NCI-H2081 treated with DMSO at 0.1 percent for 48 hours (cell line): ENCODE measurements around the gene IRF8.
"Not testable (repeated sequence)": the region's sequence is repeated elsewhere in the genome, so short reads cannot be mapped to it uniquely, and the experiment has no call there.

Experiments
- DNase-seq: peaks from one replicate; lab custom pipeline; 2025; lab: John Stamatoyannopoulos, UW

The IRF8 gene

DNA sequence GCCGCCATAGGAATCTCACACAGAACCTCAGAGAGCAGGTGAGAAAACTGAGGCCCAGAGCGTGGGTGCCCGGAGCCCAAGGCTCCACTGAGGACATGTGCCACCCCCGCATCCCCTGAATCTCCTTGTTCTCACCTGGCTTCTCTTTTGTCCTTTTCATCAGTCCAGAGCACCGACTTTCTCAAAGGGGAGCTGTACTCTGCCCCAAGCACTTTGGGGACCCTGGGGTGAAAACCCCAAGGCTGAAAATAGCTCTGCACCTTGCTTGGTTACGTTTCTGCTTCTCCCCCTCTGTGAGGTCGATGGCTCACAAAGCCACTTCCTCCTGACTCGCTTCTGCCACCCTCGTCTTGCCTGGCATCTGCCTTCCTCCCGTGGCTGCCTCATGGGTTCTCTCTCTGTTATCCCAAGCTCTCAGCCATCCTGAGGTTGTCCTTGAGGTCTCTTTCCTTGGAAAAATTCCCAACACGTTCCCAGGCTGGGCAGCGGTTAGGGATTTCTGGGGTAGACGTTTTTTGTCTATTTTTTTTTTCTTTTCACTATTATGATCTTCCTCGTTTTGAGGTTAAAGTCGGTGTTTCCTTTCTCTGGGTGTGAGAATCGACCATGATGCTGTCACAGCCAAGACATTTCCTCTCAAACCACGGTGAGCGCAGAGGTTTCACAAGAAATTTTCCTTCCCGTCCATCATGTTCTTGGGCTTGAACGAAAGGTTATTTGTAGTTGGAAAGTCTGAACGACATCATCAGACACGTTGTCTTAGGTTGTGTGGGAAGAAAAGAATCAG, 37.2 kb downstream of the IRF8 start:
- no peak for DNase-seq

DNA sequence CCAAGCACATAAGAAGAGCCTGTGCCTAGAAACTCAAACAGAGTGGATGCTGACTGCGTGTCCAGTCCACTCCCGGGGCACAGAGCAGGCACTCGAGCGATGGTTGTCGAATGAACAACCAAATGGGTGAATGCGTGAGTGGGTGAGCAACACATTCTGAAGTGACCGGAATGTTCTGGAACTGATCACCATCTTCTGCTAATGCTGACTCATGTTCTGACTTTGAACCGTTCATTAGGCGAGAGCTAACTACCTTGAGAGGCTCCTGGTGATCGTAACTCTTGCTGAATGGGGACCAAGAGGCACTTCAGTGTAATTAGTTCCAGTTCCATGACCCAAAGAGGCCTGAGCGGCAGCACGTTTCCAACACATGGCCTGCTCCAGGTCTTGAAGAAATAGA, 37.9 kb downstream of the IRF8 start:
- DNase-seq = no peak

DNA sequence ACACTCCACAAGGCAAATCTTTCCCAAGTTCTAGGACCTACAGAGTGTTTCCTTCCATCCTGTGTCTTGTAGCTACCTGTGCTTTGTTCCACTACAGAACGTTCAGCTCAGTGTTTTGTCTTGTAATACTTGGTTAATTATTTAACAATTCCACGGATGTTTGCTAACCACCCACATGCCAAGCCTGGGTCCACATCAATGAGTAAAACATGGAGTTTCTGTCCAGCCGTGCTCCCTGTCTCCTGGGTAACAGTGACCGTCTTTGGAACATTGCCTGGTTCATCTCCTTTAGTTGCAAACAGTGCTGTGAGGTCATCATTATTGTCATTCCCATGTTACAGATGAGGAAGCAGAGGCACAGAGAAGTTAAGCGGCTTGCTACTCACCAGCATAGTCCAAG, 41.3 kb downstream of the IRF8 start:
- no peak for DNase-seq

DNA sequence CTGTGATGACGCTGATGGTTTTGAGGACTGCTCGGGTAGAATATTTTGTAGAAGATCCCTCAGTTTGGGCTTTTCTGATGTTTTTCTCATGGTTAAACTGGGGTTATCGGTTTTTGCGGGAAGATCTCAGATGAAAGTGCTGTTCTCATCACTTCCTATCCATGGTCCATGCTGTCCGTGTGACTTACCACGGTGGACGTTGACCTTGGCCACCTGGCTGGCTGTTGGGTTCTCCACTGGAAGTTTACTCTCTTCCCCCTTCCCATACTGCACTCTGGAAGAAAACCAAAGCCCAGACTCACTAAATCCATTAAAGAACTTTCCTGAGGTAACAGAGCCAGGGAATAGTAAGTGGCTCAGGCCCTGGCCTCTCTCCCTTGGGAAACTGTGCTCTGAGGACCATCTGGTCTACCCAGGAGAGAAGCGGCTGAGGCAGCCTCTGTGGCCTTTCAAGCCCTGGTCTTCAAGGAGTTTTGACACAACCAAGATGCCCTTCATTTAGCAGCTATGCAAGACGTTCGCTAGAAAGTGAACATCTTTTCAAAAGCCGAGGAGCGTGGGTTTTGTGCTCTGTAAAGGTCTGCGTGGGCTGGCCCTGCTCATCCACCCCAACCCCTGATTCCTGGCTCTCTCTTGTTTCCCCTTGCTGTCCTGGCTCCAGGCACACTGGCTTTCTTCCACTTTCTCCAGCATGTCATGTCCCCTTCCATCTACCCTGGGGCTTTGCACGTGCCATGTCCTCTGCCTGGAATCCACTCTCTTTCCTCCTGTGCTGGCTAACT, 43.1 kb downstream of the IRF8 start:
- DNase-seq = no peak

DNA sequence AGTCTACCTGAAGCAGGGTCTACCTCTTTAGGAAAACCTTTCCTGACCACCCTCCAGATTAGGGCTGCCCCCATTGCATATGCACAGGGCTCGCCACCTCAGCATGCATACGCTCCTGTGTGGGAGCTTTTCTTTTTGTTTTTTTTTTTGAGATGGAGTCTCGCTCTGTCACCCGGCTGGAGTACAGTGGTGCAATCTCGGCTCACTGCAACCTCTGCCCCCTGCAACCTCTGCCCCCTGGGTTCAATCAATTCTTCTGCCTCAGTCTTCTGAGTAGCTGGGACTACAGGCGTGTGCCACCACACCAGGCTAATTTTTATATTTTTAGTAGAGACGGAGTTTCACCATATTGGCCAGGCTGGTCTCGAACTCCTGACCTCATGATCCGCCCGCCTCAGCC, 43.7 kb downstream of the IRF8 start:
- not testable (repeated sequence) for DNase-seq

DNA sequence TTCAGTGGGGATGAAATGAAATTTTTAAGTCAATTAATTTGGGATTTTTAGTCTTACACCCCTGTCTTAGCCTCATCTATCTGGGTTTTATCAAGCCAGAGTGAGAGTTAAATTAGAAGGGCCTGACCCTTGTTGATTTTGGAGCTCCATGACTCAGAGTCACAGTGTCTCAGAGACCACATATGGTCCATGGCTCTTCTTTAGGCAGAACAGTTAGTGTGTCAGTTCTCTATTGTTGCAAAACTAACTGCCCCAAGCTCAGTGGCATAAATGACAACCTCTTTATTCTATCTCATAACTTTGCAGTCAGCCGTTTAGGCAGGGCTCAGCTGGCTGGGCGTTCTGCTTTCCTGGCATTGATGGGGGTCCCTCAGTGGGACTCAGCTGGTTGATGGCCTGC, 44.7 kb downstream of the IRF8 start:
- no peak for DNase-seq

DNA sequence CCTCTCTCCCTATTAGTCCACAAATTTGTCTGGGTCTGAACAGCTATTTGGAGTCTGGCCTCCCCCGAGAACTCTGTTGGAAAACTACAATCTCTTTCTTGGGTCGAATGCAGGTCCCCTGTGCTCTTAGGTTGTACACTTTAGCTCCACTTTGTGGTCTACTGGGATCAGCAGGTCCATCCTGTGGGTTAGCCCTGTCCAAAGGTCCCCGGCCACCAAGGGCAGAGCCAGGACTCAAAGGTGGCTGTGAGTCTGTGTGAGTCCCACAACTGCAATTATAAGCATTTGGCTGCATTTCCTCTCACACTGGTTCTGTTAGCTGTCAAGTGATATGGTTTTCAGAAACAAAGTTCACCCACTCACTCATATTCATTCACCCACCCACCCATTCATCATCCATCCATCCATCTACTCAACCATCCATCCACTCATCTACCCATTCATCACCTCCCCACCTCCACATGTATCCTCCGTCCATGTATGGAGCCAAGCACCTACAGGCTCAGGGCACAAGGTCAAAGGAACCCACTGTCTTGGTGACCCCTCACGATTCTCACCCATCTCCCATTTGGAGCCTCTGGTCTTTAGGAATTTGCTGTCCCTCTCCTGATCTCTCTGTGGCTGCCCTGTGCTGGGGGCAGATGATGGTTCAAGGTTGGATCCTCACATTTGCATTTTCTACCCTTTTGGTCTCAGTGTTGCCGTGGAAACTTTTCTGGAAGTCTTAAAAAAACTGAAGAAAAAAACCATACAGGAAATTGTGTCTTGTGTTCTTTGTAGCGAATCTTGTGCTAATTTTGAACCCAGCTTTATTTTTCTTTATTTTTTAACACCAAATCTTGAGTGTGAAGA, 45.8 kb downstream of the IRF8 start:
- no peak for DNase-seq

DNA sequence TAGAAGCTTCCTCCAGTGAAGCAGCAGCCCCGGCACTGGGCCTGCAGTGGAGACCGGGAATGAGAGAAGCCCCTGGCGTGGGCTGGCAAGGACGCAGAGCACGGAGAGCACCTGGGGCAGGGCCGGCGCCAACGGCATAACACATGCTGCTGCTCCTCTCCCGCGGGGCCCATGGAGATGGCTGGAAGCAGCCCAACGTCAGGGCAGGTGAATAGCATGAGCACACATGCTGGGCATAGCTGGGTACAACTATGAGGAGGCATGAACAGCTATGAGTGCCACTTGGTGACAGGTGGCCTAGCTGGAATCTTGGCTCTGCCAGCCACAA, 46.4 kb downstream of the IRF8 start:
- DNase-seq = no peak

DNA sequence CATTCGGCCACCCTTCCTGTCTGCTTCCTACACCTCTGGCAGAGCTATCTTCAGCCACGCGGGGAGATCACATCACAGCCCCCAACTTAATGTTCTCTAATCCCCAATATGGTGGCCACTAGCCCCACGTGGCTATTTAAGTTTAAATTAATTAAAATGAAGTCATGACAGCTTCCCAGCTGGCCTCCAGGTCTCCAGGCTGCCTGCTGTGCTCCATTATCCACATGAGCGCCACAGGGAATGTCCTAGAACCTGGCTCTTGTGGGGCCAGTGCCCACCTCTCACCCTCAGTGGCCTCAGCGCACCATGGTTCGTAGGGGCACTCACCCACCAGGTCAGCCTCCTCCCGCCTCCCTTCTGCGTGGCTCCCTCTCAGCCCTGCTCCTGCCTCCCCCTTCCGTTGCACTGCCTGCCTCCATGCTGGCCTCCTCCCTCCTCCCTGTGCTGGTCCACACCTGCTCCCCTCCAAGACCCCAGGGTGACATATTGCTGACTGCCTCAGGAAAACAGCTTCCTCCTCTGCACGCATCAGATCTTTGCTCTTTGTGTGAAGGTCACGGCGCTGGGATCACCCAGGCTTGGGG, 47.7 kb downstream of the IRF8 start:
- DNase-seq = no peak

DNA sequence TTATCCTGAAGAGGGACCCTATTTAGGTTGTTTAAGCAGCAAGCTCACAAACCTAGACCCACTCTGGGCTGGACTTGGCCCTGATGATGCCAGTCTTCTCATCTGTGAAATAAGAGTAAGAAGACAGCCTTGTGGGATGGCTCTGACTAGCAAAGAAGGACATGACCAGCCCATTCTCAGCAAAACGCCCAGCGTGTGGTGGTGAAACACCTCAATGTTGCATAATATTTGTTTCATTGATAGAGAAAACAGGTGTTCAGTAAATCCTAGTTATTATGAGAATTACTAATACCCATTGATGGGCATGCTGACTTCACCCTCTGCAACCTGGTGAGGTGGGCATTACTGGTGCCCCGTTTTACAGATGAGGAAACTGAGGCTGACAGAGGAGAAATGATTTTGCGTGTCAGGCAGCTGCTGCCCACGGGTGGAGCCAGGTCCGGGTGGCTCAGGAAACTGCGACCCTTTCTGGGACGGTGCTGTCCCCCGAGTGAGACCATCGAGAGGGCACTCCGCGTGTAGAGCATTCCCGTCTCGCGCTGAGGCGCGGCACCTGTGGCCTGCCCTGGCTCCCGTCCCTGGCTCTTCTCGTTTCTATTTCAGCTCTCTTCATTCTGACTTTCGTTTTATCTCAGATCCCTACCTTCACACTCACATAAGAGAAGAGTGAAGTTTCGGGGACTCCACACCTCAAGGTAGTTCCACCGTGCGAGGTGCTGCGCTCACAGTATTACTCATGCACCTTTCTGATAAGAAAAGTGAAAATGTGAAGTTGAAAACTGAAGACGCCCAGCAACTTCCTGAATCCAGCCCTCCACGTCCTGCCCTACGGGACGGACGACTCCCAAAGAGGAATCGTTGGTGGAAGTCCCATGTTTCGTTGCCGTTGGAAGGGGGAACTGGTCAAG, 48.5 kb downstream of the IRF8 start:
- DNase-seq = no peak

DNA sequence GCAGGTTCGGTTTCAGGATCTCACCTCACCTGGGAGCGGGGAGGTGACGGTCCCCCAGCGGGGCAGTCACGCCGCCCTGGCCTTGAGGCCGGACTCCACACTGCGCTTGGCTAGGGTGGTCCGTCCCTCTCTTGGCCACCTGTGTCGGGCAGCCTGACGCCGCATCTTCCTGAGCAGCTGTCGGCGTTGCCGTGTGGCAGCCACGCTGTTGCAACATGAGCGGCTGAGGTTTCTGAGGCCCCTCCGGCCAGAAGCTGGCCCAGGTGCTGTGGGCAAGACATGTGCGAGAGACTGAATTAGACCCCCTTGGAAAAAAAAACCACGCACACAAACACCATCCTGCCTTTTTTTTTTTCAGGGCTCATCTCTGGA, 49.2 kb downstream of the IRF8 start:
- DNase-seq = no peak

DNA sequence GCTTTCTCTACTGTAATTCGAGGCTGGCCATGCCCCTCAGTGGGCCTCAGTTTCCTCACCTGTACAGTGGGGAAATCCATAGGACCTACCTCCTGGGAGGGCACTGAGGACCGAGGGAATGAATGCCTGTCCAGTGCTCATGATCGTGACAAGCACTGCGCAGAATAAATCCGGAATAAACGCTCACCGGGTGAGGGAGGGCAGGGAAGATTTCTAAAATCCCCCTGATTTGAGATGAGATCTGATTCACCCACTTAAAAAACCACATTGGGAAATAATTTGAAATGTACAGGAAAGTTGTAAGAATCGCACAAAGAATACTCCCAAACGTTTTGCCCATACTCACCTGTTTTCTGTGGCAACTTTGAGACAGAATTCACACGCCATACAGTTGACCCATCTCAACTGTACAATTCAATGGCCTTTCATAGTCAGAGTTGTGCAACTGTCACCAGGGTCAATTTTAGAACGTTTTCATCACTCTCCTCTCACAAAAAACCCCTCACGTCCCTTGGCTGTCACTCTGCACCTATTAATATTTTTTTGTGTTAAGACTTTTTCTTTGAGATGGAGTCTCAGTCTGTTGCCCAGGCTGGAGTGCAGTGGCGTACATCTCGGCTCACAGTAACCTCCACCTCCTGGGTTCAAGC, 49.8 kb downstream of the IRF8 start:
- no peak for DNase-seq

DNA sequence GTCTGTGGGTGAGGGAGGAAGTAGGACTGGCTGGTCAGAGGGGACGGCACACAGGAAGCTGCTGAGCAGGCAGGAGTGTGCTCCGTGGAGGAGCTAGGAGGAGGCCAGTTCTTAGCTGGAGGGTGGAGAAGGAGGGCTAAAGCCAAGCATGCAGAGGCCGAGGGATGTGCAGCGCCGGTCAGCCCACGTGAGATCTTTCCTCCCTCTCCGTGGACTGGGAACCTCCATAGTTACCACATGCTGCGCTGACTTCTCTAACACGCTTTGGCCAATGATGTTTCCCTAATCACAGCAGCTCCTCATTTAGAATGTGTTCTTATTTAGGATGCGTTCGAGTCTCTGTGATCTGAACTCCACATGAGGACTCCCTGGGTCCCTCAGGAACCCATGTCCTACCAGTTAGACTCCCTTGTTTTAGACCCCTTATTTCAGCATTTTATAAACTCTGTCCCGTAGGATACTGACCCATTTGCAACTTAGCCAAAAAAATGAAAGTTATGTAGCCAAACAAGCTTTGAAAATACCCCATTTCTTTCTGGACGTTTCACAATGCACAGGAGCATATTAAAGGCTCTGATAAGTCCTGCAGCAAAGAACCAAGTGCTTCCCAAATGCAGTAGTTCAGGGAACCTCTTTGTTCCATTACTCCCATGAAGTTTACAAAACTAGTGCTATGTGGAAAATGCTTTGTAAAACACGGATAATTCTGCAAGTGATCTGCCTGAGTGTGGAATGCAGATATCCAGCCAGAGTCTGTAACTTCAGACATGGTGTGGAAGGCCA, 51.4 kb downstream of the IRF8 start:
- DNase-seq = no peak

DNA sequence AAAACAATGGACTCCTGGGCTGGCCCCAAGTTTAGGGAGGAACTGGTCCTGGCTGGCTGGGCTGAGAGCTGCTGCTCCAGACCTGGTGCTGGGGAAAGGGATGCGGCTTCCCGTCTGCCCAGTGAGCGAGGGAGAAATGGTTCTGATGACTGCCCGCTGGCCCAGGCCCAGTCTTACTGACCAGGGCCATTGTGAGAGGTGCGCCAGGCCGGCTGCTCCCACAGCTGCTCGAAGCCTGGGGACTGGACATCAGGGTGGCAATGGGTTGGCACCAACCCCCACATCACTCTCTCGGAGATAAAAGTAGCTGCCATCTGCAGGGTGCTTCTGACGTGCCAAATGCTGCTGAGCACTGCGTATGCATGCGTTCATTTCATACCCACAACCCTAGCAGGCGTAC, 53.2 kb downstream of the IRF8 start:
- no peak for DNase-seq

DNA sequence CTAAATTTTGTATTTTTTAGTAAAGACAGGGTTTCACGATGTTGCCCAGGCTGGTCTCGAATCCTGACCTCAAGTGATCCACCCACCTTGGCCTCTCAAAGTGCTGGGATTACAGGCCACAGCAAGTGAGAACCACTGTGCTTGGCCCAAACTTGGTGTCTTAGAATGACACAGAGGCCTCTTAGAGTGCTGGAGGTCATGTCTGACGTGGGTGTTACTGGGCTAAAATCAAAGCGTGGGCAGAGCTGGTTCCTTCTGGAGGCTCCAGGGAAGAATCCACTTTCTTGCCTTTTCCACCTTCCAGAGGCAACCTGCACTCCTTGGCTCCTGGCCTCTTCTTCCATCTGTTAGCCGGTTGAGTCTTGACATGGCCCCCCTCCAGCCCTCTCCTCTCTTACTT, 53.8 kb downstream of the IRF8 start:
- no peak for DNase-seq

DNA sequence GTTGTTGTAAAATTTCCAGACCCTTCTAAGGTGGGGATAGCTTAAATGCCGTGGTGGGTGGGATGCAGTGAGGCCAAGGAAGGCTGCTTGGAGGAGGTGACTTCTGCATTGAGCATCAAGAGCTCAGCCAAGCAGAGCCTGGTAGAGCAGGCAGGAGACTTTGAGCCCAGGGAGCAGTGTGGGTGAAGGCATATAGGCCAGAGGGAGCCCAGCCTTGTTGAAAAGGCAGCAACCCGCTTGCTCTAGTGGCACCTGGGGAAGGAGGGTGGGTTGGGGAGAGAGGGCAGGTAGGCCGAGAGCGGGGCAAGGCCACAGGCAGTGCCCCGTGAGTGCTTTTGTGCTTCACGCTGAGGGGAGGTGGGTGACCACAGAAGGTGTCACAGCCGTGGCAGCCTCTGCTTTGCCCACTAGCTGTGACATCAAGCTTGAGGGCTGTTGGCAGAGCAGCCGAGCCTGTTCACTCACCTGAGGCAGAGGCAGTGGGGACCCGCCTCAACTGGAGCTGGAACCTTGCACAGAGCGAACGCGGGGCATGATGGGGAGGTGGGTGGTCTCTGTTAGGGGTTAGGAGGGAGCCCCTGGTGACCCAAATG, 56.1 kb downstream of the IRF8 start:
- no peak for DNase-seq

DNA sequence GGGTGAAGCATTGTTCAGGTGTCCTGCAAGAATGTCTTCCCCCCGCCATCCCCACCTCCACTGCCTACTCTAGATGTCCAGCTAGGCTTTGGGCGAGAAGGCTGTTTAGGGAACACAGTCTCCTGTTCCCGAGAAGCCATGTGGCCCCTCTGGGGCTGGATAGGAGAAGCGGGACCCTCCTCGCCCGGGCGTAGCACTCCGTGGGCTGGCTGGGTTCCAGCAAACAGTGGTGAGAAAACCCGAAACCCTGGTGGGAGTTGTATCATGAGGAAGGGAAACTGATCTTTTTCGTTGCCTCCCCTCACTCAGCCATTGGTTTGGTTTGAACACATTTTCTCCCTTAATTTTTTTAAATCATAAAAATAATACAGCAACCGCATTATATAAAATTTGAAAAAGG, 56.6 kb downstream of the IRF8 start:
- no peak for DNase-seq

DNA sequence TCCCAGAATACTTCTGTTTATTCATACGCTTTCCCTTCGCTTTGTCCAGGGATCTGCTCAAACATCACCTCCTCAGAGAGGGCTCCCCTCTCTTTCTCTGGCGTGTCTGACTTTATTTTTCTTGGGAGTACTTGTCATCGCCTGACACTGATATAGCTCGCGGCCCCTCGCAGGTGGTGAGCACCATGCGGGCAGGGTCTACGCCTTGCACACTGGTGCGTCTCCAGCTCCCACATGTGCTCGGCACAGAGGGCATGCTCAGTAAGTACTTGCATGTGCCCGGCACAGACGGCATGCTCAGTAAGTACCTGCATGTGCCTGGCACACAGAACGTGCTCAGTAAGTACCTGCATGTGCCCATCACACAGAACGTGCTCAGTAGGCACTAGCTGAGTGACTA, 57.5 kb downstream of the IRF8 start:
- DNase-seq = no peak

DNA sequence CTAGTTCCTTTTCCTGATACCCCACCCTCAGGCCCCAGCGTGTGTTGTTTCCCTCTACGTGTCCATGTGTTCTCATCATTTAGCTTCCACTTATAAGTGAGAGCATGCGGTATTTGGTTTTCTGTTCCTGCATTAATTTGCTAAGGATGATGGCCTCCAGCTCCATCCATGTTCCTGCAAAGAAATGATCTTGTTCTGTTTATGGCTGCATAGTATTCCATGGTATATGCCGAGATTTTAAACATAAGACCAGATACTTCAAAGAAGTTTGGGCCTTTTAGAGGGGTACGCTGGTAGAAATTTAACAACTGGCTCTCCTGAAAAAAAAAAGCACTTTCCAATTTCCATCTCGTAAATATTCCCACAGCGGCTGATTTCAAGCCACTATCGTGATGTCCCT, 59.8 kb downstream of the IRF8 start:
- DNase-seq = no peak

DNA sequence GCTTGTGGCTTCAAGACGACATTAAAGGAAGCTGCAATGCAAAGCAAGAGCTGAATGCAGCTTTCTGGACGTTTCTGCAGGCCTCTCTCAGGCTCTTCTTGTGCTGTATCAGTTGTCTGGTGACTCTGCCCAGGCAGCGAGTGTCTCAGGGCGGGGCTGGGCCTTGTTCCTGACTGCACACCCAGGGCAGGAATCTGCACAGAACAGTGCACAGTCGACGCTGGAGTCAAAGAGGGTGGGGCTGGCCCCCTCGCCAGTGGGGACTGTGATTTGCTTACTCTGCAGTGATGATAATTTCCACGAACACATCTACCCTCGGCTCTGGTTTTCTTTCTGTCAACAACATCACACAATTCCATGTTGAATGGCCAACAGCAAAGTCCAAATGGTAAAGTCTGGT, 60.7 kb downstream of the IRF8 start:
- DNase-seq = no peak
